Measurements from ENCODE around the gene PTRH2. TPM values are rescaled to one million over a fixed set of nuclear protein-coding genes. Genes with fewer than 3 reads are reported as not detected.

The PTRH2 gene
- total RNA-seq, 1 donor from 2014 or later, result 36.3 TPM

DNA sequence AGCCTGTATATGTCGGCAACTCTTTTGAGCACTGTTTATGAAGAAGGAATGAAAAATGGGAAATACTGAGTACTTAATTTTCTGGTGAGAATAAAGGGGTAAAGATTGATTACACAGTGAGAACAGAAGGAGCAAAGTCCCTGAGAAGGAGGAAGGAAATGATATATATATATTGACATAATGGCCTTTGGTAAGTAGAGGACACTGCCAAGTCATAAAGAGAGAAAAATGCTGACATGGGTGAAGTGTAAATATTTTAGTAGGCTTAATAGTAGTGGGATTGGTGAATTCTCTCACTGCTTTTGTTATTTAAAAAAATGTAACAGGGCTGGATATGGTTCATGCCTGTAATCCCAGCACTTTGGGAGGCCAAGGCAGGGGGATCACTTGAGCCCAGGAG, 16.4 kb upstream of the PTRH2 start:
- Histone ChIP-seq H3K79me2 (ENCODE audit: insufficient read depth, low read length) (peaks cover 94% of the 10 kb centered on the region), H3K4me1 (ENCODE audit: insufficient read depth, low read length) (no peaks in the 10 kb centered on the region), H3K9me3 (ENCODE audit: insufficient read depth, low read depth, low read length) (no peaks in the 10 kb centered on the region), H2AFZ (ENCODE audit: low read depth, low read length) (no peak overlapping the region), H3K27ac (ENCODE audit: low read depth, low read length) (no peak overlapping the region), H3K9ac (ENCODE audit: low read length) (no peak overlapping the region), H3K27me3 (ENCODE audit: insufficient read depth, low read length) (no peaks in the 10 kb centered on the region), H3K4me3 (ENCODE audit: insufficient read depth, low read depth, low read length) (no peak overlapping the region), H3K4me2 (ENCODE audit: low read length) (no peak overlapping the region), H4K20me1 (ENCODE audit: insufficient read depth, low read length) (peaks cover 68% of the 10 kb centered on the region), H3K36me3 (ENCODE audit: insufficient read depth, low read length) (no peaks in the 10 kb centered on the region)
- TF ChIP-seq, protein P1, sequence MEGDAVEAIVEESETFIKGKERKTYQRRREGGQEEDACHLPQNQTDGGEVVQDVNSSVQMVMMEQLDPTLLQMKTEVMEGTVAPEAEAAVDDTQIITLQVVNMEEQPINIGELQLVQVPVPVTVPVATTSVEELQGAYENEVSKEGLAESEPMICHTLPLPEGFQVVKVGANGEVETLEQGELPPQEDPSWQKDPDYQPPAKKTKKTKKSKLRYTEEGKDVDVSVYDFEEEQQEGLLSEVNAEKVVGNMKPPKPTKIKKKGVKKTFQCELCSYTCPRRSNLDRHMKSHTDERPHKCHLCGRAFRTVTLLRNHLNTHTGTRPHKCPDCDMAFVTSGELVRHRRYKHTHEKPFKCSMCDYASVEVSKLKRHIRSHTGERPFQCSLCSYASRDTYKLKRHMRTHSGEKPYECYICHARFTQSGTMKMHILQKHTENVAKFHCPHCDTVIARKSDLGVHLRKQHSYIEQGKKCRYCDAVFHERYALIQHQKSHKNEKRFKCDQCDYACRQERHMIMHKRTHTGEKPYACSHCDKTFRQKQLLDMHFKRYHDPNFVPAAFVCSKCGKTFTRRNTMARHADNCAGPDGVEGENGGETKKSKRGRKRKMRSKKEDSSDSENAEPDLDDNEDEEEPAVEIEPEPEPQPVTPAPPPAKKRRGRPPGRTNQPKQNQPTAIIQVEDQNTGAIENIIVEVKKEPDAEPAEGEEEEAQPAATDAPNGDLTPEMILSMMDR (IDR thresholded peaks at IDR 0.05; ENCODE audit: insufficient read depth, low read depth, low read length), result no peak
- no peak for TF ChIP-seq EZH2 (IDR thresholded peaks at IDR 0.05; ENCODE audit: insufficient read depth, low read length)
- Mint-ChIP-seq H3K27ac (ENCODE audit: unreplicated experiment) (no peak overlapping the region), H3K36me3 (ENCODE audit: low read depth, unreplicated experiment) (peaks cover 2% of the 10 kb centered on the region), H3K27me3 (ENCODE audit: low read depth, unreplicated experiment) (no peaks in the 10 kb centered on the region), H3K4me1 (ENCODE audit: low read depth, unreplicated experiment) (peaks cover 2% of the 10 kb centered on the region), H3K4me3 (ENCODE audit: unreplicated experiment) (no peak overlapping the region), H3K9me3 (ENCODE audit: unreplicated experiment) (no peaks in the 10 kb centered on the region)
- no peak for DNase-seq (ENCODE audit: low read depth)
- FAIRE-seq, result no peak

DNA sequence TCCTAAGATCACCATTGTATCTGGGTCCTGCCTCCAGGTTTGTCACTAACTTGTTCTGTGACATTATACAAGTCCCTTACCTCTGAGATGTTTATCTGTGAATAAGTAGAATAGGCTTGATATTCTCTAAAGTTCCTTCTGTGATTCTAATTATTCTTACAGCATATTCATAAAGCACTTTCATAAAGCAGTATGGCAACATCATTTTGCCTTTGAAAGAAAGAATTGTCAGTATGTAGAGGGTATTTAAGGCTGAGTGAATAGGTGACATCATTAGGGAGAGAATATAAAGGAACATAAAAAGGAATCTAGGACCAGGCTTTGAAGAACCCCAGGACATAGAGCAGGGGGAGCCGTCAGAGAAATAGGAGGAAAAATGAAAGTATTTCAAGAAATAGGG, 15.8 kb upstream of the PTRH2 start:
- no peaks in the 10 kb centered on the region for H3K4me1 ChIP-seq (ENCODE audit: insufficient read depth, low read length)
- H3K9me3 ChIP-seq (ENCODE audit: insufficient read depth, low read depth, low read length), result no peaks in the 10 kb centered on the region
- H3K4me1 Mint-ChIP-seq (ENCODE audit: low read depth, unreplicated experiment), result peaks cover 2% of the 10 kb centered on the region
- FAIRE-seq (no peak), DNase-seq (ENCODE audit: low read depth) (no peak)
- H4K20me1 ChIP-seq (ENCODE audit: insufficient read depth, low read length), result peaks cover 71% of the 10 kb centered on the region
- no peak overlapping the region for H3K4me2 ChIP-seq (ENCODE audit: low read length)
- no peaks in the 10 kb centered on the region for H3K27me3 ChIP-seq (ENCODE audit: insufficient read depth, low read length)
- no peak overlapping the region for H3K4me3 Mint-ChIP-seq (ENCODE audit: unreplicated experiment)
- no peak overlapping the region for H3K9ac ChIP-seq (ENCODE audit: low read length)
- peaks cover 2% of the 10 kb centered on the region for H3K36me3 Mint-ChIP-seq (ENCODE audit: low read depth, unreplicated experiment)
- no peak overlapping the region for H3K4me3 ChIP-seq (ENCODE audit: insufficient read depth, low read depth, low read length)
- no peaks in the 10 kb centered on the region for H3K9me3 Mint-ChIP-seq (ENCODE audit: unreplicated experiment)
- TF ChIP-seq, protein P1 (IDR thresholded peaks at IDR 0.05; ENCODE audit: insufficient read depth, low read depth, low read length), result no peak
- no peak for TF ChIP-seq EZH2 (IDR thresholded peaks at IDR 0.05; ENCODE audit: insufficient read depth, low read length)
- no peaks in the 10 kb centered on the region for H3K27me3 Mint-ChIP-seq (ENCODE audit: low read depth, unreplicated experiment)
- H3K79me2 ChIP-seq (ENCODE audit: insufficient read depth, low read length), result peaks cover 92% of the 10 kb centered on the region
- H3K27ac ChIP-seq (ENCODE audit: low read depth, low read length), result no peak overlapping the region
- H3K36me3 ChIP-seq (ENCODE audit: insufficient read depth, low read length), result no peaks in the 10 kb centered on the region
- no peak overlapping the region for H3K27ac Mint-ChIP-seq (ENCODE audit: unreplicated experiment)
- H2AFZ ChIP-seq (ENCODE audit: low read depth, low read length), result no peak overlapping the region

DNA sequence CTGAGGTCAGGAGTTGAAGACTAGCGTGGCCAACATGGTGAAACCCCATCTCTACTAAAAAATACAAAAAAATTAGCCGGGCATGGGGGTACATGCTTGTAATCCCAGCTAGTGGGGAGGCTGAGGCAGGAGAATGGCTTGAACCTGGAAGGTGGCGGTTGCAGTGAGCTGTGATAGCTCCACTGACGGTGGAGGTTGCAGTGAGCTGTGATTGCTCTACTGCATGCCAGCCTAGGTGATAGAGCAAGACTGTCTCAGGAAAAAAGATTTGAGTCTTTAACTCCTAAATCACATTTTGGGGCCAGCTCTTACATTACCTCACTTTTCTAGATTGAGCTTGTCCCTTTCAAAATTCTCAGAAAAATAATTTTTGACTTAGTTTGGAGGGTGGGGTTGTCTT, 15.4 kb upstream of the PTRH2 start:
- Histone ChIP-seq H3K27ac (ENCODE audit: low read depth, low read length) (no peak overlapping the region), H3K9ac (ENCODE audit: low read length) (no peak overlapping the region), H3K79me2 (ENCODE audit: insufficient read depth, low read length) (peaks cover 92% of the 10 kb centered on the region), H3K27me3 (ENCODE audit: insufficient read depth, low read length) (no peaks in the 10 kb centered on the region), H4K20me1 (ENCODE audit: insufficient read depth, low read length) (peaks cover 75% of the 10 kb centered on the region), H3K4me1 (ENCODE audit: insufficient read depth, low read length) (no peaks in the 10 kb centered on the region), H2AFZ (ENCODE audit: low read depth, low read length) (no peak overlapping the region), H3K9me3 (ENCODE audit: insufficient read depth, low read depth, low read length) (no peaks in the 10 kb centered on the region), H3K4me2 (ENCODE audit: low read length) (no peak overlapping the region), H3K4me3 (ENCODE audit: insufficient read depth, low read depth, low read length) (no peak overlapping the region), H3K36me3 (ENCODE audit: insufficient read depth, low read length) (no peaks in the 10 kb centered on the region)
- no peak overlapping the region for H3K27ac Mint-ChIP-seq (ENCODE audit: unreplicated experiment)
- no peaks in the 10 kb centered on the region for H3K27me3 Mint-ChIP-seq (ENCODE audit: low read depth, unreplicated experiment)
- DNase-seq (ENCODE audit: low read depth) (no peak), FAIRE-seq (no peak)
- no peak for TF ChIP-seq EZH2 (IDR thresholded peaks at IDR 0.05; ENCODE audit: insufficient read depth, low read length)
- no peaks in the 10 kb centered on the region for H3K9me3 Mint-ChIP-seq (ENCODE audit: unreplicated experiment)
- peaks cover 2% of the 10 kb centered on the region for H3K36me3 Mint-ChIP-seq (ENCODE audit: low read depth, unreplicated experiment)
- no peak overlapping the region for H3K4me3 Mint-ChIP-seq (ENCODE audit: unreplicated experiment)
- peaks cover 2% of the 10 kb centered on the region for H3K4me1 Mint-ChIP-seq (ENCODE audit: low read depth, unreplicated experiment)

Data from astrocyte (in vitro differentiated cells and primary cell).